HG02623 (cell line): ENCODE data around the gene LRP2BP.
"Not testable (repeated sequence)": the region's sequence is repeated elsewhere in the genome, so short reads cannot be mapped to it uniquely, and the experiment has no call there.

Experiments
- ATAC-seq: cut with Tn5 transposase; IDR thresholded peaks from one replicate; pipeline ENCODE4 v1.9.1; 2021; ENCODE audit warnings: moderate library complexity; ENCODE audit not compliant: unreplicated experiment

Gene LRP2BP

GRCh38 chr4:185329879-185330510 lies 65.7 kb downstream of the LRP2BP start:
- ATAC-seq: not testable (repeated sequence)

- no peak for ATAC-seq
Measured at GRCh38 chr4:185328586-185328985, 67.1 kb downstream of the LRP2BP start.

DNA sequence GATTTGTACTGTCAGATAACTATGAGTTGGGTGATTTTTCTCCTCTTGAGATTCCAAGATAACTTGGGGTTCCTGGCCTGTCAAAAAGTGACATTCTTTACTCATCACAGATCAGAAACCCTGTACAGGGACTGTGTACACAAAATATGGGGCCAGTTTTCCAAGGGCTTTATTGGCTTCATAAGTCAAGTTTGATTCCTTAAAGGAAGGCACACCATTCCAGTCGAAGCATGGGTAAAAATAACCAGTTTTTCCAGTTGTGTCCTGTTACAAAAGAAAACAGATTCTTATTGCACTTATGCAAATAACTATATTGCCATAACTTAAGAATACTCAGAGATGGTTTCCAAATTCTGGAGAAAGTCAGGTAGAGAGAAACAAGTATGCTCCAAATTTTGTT lies 70.0 kb downstream of the LRP2BP start:
- ATAC-seq: not testable (repeated sequence)

DNA sequence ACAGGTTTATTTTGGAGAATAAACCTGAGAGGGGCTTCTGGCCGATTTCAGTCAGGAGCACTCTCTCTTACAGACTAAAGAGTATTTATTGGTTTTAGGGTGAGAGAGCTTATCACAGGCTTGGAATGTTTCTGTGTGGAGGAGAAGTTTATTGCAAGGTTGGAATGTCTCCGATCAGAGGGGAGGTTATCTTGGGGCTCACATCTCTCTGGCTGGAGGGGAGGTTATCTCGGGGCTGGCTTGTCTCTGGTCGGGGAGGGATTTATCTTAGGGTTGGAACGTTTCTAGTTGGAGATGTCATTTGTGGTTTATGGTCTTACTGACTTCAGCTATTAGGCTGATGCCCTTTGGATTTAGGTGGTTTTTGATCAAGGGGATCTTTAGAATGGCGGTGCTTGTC lies 71.4 kb downstream of the LRP2BP start:
- ATAC-seq: not testable (repeated sequence)

GRCh38 chr4:185323606-185324005 lies 72.1 kb downstream of the LRP2BP start:
- ATAC-seq: no peak

- no peak for ATAC-seq
Measured at GRCh38 chr4:185322803-185323202, 72.9 kb downstream of the LRP2BP start.

GRCh38 chr4:185318679-185319078 lies 77.0 kb downstream of the LRP2BP start:
- ATAC-seq: no peak

GRCh38 chr4:185317880-185318279 lies 77.8 kb downstream of the LRP2BP start:
- ATAC-seq: no peak

DNA sequence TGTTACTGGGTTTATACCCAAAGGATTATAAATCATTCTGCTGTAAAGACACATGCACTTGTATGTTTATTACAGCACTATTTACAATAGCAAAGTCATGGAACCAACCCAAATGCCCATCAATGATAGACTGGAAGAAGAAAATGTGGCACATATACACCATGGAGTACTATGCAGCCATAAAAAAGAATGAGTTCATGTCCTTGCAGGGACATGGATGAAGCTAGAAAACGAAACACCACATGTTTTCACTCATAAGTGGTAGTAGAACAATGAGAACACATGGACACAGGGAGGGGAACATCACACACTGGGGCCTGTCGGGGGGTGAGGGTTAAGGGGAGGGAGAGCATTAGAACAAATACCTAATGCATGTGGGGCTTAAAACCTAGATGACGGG lies 78.3 kb downstream of the LRP2BP start:
- not testable (repeated sequence) for ATAC-seq
